GM23248 (cell line): Measurements from ENCODE around the gene STK36.

Experiments
- EZH2 ChIP-seq: fragments of 200-600 bp; sonication (generic); IDR thresholded peaks from 2 replicates; pipeline ENCODE4 v1.6.1; 2018; ENCODE audit warnings: antibody characterized with exemption, mild to moderate bottlenecking; ENCODE audit not compliant: insufficient read depth, poor library complexity, severe bottlenecking
- EZH2phosphoT487 ChIP-seq: fragments of 200-600 bp; sonication (generic); IDR thresholded peaks from 2 replicates; pipeline ENCODE4 v1.6.1; 2018; ENCODE audit warnings: antibody characterized with exemption, moderate library complexity, mild to moderate bottlenecking, low read depth; ENCODE audit not compliant: insufficient read depth

DNA sequence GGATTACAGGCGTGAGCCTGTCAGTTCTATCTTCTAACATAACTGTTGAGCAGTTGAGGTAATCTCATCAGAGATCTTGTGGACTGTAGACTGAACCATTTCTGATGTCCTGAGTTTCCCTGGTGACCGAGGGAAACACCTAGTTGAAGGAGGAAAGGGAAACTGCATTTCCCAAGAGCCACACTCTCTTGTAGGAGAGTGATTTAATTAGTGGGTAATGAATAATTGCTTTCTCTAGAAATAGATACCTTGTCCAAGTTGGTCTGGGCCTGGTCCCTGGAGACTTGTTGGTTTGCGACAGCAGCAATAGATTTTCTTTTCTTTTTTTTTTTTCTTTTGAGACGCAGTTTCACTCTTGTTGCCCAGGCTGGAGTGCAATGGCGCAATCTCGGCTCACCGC, 46.2 kb downstream of the STK36 start:
- no peak for TF ChIP-seq EZH2phosphoT487
- TF ChIP-seq EZH2, result no peak
